Measurements from ENCODE around the gene ZNF43. TPM values are rescaled to one million over a fixed set of nuclear protein-coding genes. Genes with fewer than 3 reads are reported as not detected.
A peak's percentile ranks its signal among the peaks of the same experiment; 100 is the strongest.
"Not testable (repeated sequence)": the region's sequence is repeated elsewhere in the genome, so short reads cannot be mapped to it uniquely, and the experiment has no call there.

Gene ZNF43
- 65.2 and 108 TPM in 2 replicates for total RNA-seq (ENCODE audit: low replicate concordance)

DNA sequence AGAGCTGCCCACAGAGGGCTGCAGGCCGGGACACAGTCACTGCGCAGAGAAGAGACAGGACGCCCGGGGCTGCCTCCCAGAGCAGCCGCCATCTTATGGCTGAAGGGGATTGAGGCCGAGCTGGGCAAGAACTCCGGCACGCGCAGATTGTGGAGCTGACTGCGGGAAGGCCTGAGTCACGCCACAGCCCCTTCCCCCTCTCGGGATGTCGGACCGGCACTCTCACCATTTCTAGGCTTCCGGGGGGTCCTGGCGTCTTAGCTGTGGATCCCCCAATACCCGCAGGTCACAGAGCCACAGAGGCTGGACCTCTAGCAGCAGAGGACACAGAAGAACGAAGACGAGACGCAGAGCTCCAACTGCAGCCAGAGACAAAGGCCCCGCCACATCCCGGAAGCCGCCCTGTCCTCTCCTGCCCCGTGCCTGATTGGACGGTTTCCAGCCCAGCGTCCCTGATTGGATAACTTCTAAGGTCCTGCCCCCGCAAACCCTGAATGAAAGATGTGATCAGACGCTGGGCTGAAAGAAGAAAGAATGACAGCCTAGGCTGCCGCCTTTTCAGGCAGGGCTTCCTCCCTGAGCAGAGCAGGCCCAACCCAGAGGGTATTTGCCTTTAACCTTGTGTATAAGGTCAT is at the start of gene ZNF43:
Gene ZNF43, minus strand, starts transcription at position 373 of the 635 bp plus-strand sequence. Its CDS starts 144 bp downstream, at position 229.
- peaks cover 4% of the 10 kb centered on the region for H4K20me1 ChIP-seq (ENCODE audit: low read depth)
- peaks cover 43% of the 10 kb centered on the region for H3K79me2 ChIP-seq (ENCODE audit: low read depth)
- H3K4me3 ChIP-seq, result peak within 1 kb of the TSS; percentile 72
- no peaks in the 10 kb centered on the region for H3K27me3 ChIP-seq
- Mint-ChIP-seq H3K36me3 (peaks cover 65% of the 10 kb centered on the region), H3K27ac (peak within 1 kb of the TSS; percentile 100), H3K4me3 (peak within 1 kb of the TSS; percentile 96), H3K4me1 (peaks cover 10% of the 10 kb centered on the region), H3K27me3 (ENCODE audit: insufficient read depth, low read depth) (peaks cover 22% of the 10 kb centered on the region), H3K9me3 (peaks cover 41% of the 10 kb centered on the region)
- peaks cover 50% of the 10 kb centered on the region for H3F3A ChIP-seq (ENCODE audit: low read depth)
- H3K27ac ChIP-seq, result peak within 1 kb of the TSS; percentile 98
- H3K9me3 ChIP-seq (ENCODE audit: low read depth), result peaks cover 9% of the 10 kb centered on the region
- peak within 1 kb of the TSS; percentile 16 for H2AFZ ChIP-seq (replicated peaks)
- H3K4me1 ChIP-seq, result peaks cover 5% of the 10 kb centered on the region
- TF ChIP-seq CTCF (IDR thresholded peaks at IDR 0.05) (no peak), EZH2 (IDR thresholded peaks at IDR 0.05) (no peak), EZH2phosphoT487 (IDR thresholded peaks at IDR 0.05) (no peak)
- peak within 1 kb of the TSS; percentile 89 for H3K9ac ChIP-seq
- peaks cover 6% of the 10 kb centered on the region for H3K36me3 ChIP-seq
- peak; percentile 96 for DNase-seq (ENCODE audit: low spot score)
- peak within 1 kb of the TSS; percentile 73 for H3K4me2 ChIP-seq

DNA sequence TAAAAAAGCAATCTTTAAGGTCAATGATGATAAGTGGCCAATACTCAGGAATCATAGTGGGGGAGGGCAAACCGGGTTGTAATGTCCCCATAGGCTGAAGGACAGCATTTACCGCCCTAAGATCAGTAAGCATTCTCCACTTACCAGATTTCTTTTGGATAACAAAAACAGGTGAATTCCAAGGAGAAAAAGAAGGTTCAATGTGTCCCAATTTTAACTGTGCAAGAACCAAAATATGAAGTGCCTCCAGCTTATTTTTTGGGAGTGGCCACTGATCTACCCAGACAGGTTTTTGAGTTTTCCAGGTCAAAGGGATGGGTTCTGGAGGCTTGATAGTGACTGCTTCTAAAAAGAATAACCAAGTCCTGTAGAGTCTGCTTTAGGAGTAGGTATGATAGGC is 49.5 kb upstream of the ZNF43 start:
- H3K4me1 ChIP-seq; H3F3A ChIP-seq (ENCODE audit: low read depth); H3K27ac ChIP-seq; H3K9ac ChIP-seq; DNase-seq (ENCODE audit: low spot score); H3K27me3 Mint-ChIP-seq (ENCODE audit: insufficient read depth, low read depth); H3K79me2 ChIP-seq (ENCODE audit: low read depth); H4K20me1 ChIP-seq (ENCODE audit: low read depth); H3K36me3 Mint-ChIP-seq; H3K27me3 ChIP-seq; H3K4me1 Mint-ChIP-seq; H2AFZ ChIP-seq (replicated peaks); H3K36me3 ChIP-seq; H3K27ac Mint-ChIP-seq; H3K4me3 ChIP-seq; H3K9me3 ChIP-seq (ENCODE audit: low read depth); H3K4me3 Mint-ChIP-seq; H3K4me2 ChIP-seq: not testable (repeated sequence)
- peaks cover 69% of the 10 kb centered on the region for H3K9me3 Mint-ChIP-seq

GRCh38 chr19:21884786-21885185 is 48.8 kb upstream of the ZNF43 start:
- H3K4me1 Mint-ChIP-seq; H4K20me1 ChIP-seq (ENCODE audit: low read depth); H3K4me2 ChIP-seq; H3K4me1 ChIP-seq; H3K4me3 ChIP-seq; H3K79me2 ChIP-seq (ENCODE audit: low read depth); DNase-seq (ENCODE audit: low spot score); H3K9me3 ChIP-seq (ENCODE audit: low read depth); H3K36me3 Mint-ChIP-seq; H2AFZ ChIP-seq (replicated peaks); H3K27me3 Mint-ChIP-seq (ENCODE audit: insufficient read depth, low read depth); H3K4me3 Mint-ChIP-seq; H3K9ac ChIP-seq; H3K27me3 ChIP-seq; H3K36me3 ChIP-seq; H3K27ac ChIP-seq; H3F3A ChIP-seq (ENCODE audit: low read depth); H3K27ac Mint-ChIP-seq: not testable (repeated sequence)
- H3K9me3 Mint-ChIP-seq, result peaks cover 74% of the 10 kb centered on the region

- H3K9ac ChIP-seq, result no peak overlapping the region
- TF ChIP-seq EZH2 (IDR thresholded peaks at IDR 0.05), result no peak
- TF ChIP-seq CTCF (IDR thresholded peaks at IDR 0.05), result no peak
- TF ChIP-seq EZH2phosphoT487 (IDR thresholded peaks at IDR 0.05), result no peak
- no peak overlapping the region for H3K4me3 ChIP-seq
- H3K27ac ChIP-seq, result no peak overlapping the region
- Mint-ChIP-seq H3K27ac (no peak overlapping the region), H3K4me3 (no peak overlapping the region), H3K4me1 (no peaks in the 10 kb centered on the region), H3K27me3 (ENCODE audit: insufficient read depth, low read depth) (peaks cover 2% of the 10 kb centered on the region), H3K36me3 (no peaks in the 10 kb centered on the region), H3K9me3 (peaks cover 74% of the 10 kb centered on the region)
- H3K27me3 ChIP-seq, result no peaks in the 10 kb centered on the region
- no peak for DNase-seq (ENCODE audit: low spot score)
- H3K79me2 ChIP-seq (ENCODE audit: low read depth), result no peaks in the 10 kb centered on the region
- no peaks in the 10 kb centered on the region for H4K20me1 ChIP-seq (ENCODE audit: low read depth)
- H3K9me3 ChIP-seq (ENCODE audit: low read depth), result peaks cover 6% of the 10 kb centered on the region
- no peaks in the 10 kb centered on the region for H3K36me3 ChIP-seq
- H2AFZ ChIP-seq (replicated peaks), result no peak overlapping the region
- H3K4me1 ChIP-seq, result no peaks in the 10 kb centered on the region
- no peak overlapping the region for H3K4me2 ChIP-seq
- no peaks in the 10 kb centered on the region for H3F3A ChIP-seq (ENCODE audit: low read depth)
These were observed 47.5 kb upstream of the ZNF43 start for GRCh38 chr19:21883516-21883915.

Measured in neural progenitor cell (in vitro differentiated cells).